ENCODE measurements around the gene MCF2L2. TPM values are rescaled to one million over a fixed set of nuclear protein-coding genes. Genes with fewer than 3 reads are reported as not detected.
A peak's percentile ranks its signal among the peaks of the same experiment; 100 is the strongest.

MCF2L2 gene
- total and polyA plus RNA-seq, 9 of the 15 experiments (the other 6 are each of a cell fraction or from before 2014, with no cell fraction given): 0.56 to 4.2 (median 3.0) TPM

GRCh38 chr3:183340222-183340621, 88.2 kb downstream of the MCF2L2 start:
- H3K9ac ChIP-seq (ENCODE audit: insufficient read depth in 1 of 2, low read depth in 2 of 2, low read length in 2 of 2): no peak overlapping the region
- no TSS peak for BruUV-seq (replicated peaks)
- ChIA-PET POLR2A (no interaction called here), CTCF (ENCODE audit: low intra/inter-chr PET ratio) (no interaction called here)
- WGBS (ENCODE audit: insufficient coverage, low coverage, missing lambda C conversion rate): 79% methylated on average over 2 of the region's 2 CpGs
- in situ Hi-C loops (cut with MboI): no loop called here
- no peaks in the 10 kb centered on the region for H3K79me2 ChIP-seq (ENCODE audit: control insufficient read depth, insufficient read depth, low read length)
- H3K27me3 ChIP-seq (ENCODE audit: control insufficient read depth in 2 of 2, insufficient read depth in 2 of 2, low read length in 2 of 2): no peaks in the 10 kb centered on the region
- H4K20me1 ChIP-seq (replicated peaks; ENCODE audit: control insufficient read depth, insufficient read depth, low read length): no peaks in the 10 kb centered on the region
- H3K36me3 ChIP-seq (ENCODE audit: control insufficient read depth, insufficient read depth, low read length): no peaks in the 10 kb centered on the region
- no peaks in the 10 kb centered on the region for H3K9me3 ChIP-seq (replicated peaks; ENCODE audit: control insufficient read depth, insufficient read depth, low read depth, low read length)
- no peak for DNase-seq (ENCODE audit: extremely low read depth in 1 of 4, low spot score in 3 of 4)
- intact Hi-C loops (cut with micrococcal nuclease): no loop called here
- H3K9me1 ChIP-seq (ENCODE audit: control insufficient read depth, insufficient read depth, low read length): no peaks in the 10 kb centered on the region
- H3K4me1 ChIP-seq (replicated peaks in 1 of 2; ENCODE audit: control insufficient read depth in 2 of 2, insufficient read depth in 2 of 2, low read length in 2 of 2): peaks cover 0 to 2% of the 10 kb centered on the region in 2 experiments; a peak in 1 of 5 replicates
- FAIRE-seq: no peak
- H3K4me2 ChIP-seq (ENCODE audit: insufficient read depth, low read length): no peak overlapping the region
- no peak overlapping the region for H3K4me3 ChIP-seq
- H2AFZ ChIP-seq (ENCODE audit: low read depth, low read length): no peak overlapping the region
- no peak overlapping the region for H3K27ac ChIP-seq (ENCODE audit: extremely low read depth, low read depth, low read length)
- TF ChIP-seq CEBPG (CRISPR knock-in tag; IDR thresholded peaks at IDR 0.05): no peak
- no peak for TF ChIP-seq CEBPG (tag; conservative IDR thresholded peaks at IDR 0.05 in 1 of 2, IDR thresholded peaks at IDR 0.05 in 1 of 2)
- TF ChIP-seq C11orf30 (IDR thresholded peaks at IDR 0.05; ENCODE audit: low read depth): peak; percentile 51; the same call in 1 of the 2 replicates
- TF ChIP-seq ZNF316 (IDR thresholded peaks at IDR 0.05): peak; percentile 55
- ATAC-seq: no peak

GRCh38 chr3:183339461-183340086, 88.8 kb downstream of the MCF2L2 start:
- H3K9ac ChIP-seq (ENCODE audit: insufficient read depth in 1 of 2, low read depth in 2 of 2, low read length in 2 of 2): no peak overlapping the region
- H3K27ac ChIP-seq (ENCODE audit: extremely low read depth, low read depth, low read length): no peak overlapping the region
- ATAC-seq: no peak
- no peak for FAIRE-seq
- no peak for DNase-seq (ENCODE audit: extremely low read depth in 1 of 4, low spot score in 3 of 4)
- WGBS (ENCODE audit: insufficient coverage, low coverage, missing lambda C conversion rate): 72% methylated on average over 8 of the region's 8 CpGs
- H4K20me1 ChIP-seq (replicated peaks; ENCODE audit: control insufficient read depth, insufficient read depth, low read length): no peaks in the 10 kb centered on the region
- H3K27me3 ChIP-seq (ENCODE audit: control insufficient read depth in 2 of 2, insufficient read depth in 2 of 2, low read length in 2 of 2): no peaks in the 10 kb centered on the region
- no peaks in the 10 kb centered on the region for H3K36me3 ChIP-seq (ENCODE audit: control insufficient read depth, insufficient read depth, low read length)
- no peak overlapping the region for H3K4me2 ChIP-seq (ENCODE audit: insufficient read depth, low read length)
- H3K9me1 ChIP-seq (ENCODE audit: control insufficient read depth, insufficient read depth, low read length): no peaks in the 10 kb centered on the region
- H3K4me3 ChIP-seq: no peak overlapping the region
- in situ Hi-C loops (cut with MboI): no loop called here
- BruUV-seq (replicated peaks): no TSS peak
- ChIA-PET CTCF (ENCODE audit: low intra/inter-chr PET ratio) (no interaction called here), POLR2A (no interaction called here)
- TF ChIP-seq REST (IDR thresholded peaks at IDR 0.05; ENCODE audit: borderline replicate concordance) (no peak), REST (CRISPR knock-in tag; IDR thresholded peaks at IDR 0.05; ENCODE audit: low read depth) (no peak), NFIC (IDR thresholded peaks at IDR 0.05) (peak; percentile 85), NFIX (CRISPR knock-in tag; IDR thresholded peaks at IDR 0.05; ENCODE audit: low read depth) (peak; percentile 68)
- intact Hi-C loops (cut with micrococcal nuclease): no loop called here
- no peaks in the 10 kb centered on the region for H3K79me2 ChIP-seq (ENCODE audit: control insufficient read depth, insufficient read depth, low read length)
- H3K9me3 ChIP-seq (replicated peaks; ENCODE audit: control insufficient read depth, insufficient read depth, low read depth, low read length): no peaks in the 10 kb centered on the region
- peaks cover 0 to 2% of the 10 kb centered on the region in 2 experiments; a peak in 1 of 5 replicates for H3K4me1 ChIP-seq (replicated peaks in 1 of 2; ENCODE audit: control insufficient read depth in 2 of 2, insufficient read depth in 2 of 2, low read length in 2 of 2)
- H2AFZ ChIP-seq (ENCODE audit: low read depth, low read length): no peak overlapping the region
